GM10248 (cell line): ENCODE data around the gene WNK2.

ENCODE experiments used
- CTCF ChIA-PET: fragments of 300-600 bp; sonication (Branson Sonifier 250); formaldehyde crosslinking; extraction: SDS; loops from one replicate; lab custom pipeline; 2021; ENCODE audit warnings: antibody characterized with exemption; lab: Yijun Ruan, JAX
- POLR2A ChIA-PET: fragments of 350-650 bp; sonication (Branson Sonifier 250); formaldehyde crosslinking; extraction: SDS; loops from one replicate; lab custom pipeline; 2020; ENCODE audit warnings: antibody characterized with exemption; lab: Yijun Ruan, JAX
- DNase-seq: peaks from one replicate; pipeline ENCODE4 v3.0.0; 2012; ENCODE audit errors: extremely low spot score
- CTCF ChIP-seq: IDR thresholded peaks from 2 replicates; pipeline ENCODE4 v1.5.1; 2012; ENCODE audit warnings: mild to moderate bottlenecking, low read depth; ENCODE audit errors: extremely low read depth, missing control alignments, control extremely low read depth

Gene WNK2

GRCh38 chr9:93252116-93252780 is 68.3 kb downstream of the WNK2 start:
- ChIA-PET POLR2A (no interaction called here), CTCF (no interaction called here)
- TF ChIP-seq CTCF = no peak
- no peak for DNase-seq

DNA sequence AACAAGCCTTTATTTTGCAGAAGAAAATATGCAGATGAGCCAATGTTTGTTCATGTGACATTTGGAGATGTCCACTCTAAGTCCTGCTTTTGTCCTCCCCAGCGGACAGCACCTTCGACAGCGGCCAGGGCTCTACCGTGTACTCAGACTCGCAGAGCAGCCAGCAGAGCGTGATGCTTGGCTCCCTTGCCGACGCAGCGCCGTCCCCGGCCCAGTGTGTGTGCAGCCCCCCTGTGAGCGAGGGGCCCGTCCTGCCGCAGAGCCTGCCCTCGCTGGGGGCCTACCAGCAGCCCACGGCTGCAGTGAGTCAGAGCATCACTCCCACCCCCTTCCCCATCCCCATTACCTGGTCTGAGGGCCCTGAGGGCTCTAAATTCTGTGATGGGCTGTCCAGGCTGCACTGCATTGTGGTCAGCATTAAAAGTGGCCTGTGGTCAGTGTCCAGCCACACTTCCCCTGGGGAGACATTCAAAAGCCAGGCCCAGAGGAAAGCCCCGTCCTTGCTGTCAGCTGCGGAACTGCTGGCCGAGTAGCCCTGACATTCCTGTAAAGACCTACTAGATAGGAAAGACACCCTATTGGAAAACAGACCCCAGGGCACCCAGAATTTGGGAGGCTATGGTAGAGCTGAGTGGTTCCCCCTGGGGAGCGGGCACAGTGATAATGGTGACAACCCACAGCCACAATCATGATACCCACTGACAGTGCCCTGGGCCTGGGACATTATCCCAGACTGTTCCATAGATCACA is 69.0 kb downstream of the WNK2 start:
- ChIA-PET POLR2A (no interaction called here), CTCF (no interaction called here)
- no peak for TF ChIP-seq CTCF
- DNase-seq = no peak

GRCh38 chr9:93253633-93254032 is 69.7 kb downstream of the WNK2 start:
- TF ChIP-seq CTCF = no peak
- ChIA-PET CTCF (no interaction called here), POLR2A (no interaction called here)

GRCh38 chr9:93254061-93254481 is 70.1 kb downstream of the WNK2 start:
- DNase-seq = no peak
- no peak for TF ChIP-seq CTCF
- POLR2A ChIA-PET = no interaction called here
- CTCF ChIA-PET = no interaction called here

More at GRCh38 chr9:93253633-93254032, 69.7 kb downstream of the WNK2 start:
- no peak for DNase-seq

- POLR2A ChIA-PET = no interaction called here
- DNase-seq = no peak
- TF ChIP-seq CTCF = no peak
- CTCF ChIA-PET = no interaction called here
These were observed 71.0 kb downstream of the WNK2 start for GRCh38 chr9:93254806-93255493.

GRCh38 chr9:93255494-93255867 is 71.5 kb downstream of the WNK2 start:
- no peak for DNase-seq
- no peak for TF ChIP-seq CTCF
- ChIA-PET CTCF (no interaction called here), POLR2A (no interaction called here)
